Lower leg skin (tissue), 4 donors: ENCODE data around the gene KIF7. TPM values are rescaled to one million over a fixed set of nuclear protein-coding genes. Genes with fewer than 3 reads are reported as not detected.

Experiments
- DNase-seq, 2 donors: peaks; one replicate each; pipeline ENCODE4 v3.0.0-alpha.2; 2019; ENCODE audit warnings: low spot score in 2 of 2
- H3K4me3 ChIP-seq: fragments of 200-600 bp; sonication (generic); 2 replicates; pipeline ENCODE4 v1.5.1; 2017; ENCODE audit warnings: mild to moderate bottlenecking, low read depth; ENCODE audit not compliant: poor library complexity, severe bottlenecking
- POLR2A ChIP-seq, 2 donors: fragments of 450-650 bp; IDR thresholded peaks; one replicate each; pipeline ENCODE4 v1.6.1; 2016 to 2017; ENCODE audit warnings: antibody characterized with exemption in 2 of 2, mild to moderate bottlenecking in 1 of 2, moderate library complexity in 1 of 2
- WGBS, 2 donors: methylation state at CpG; one replicate each; pipeline ENCODE4 v1.1.5; 2018; 5-methylcytosine and 5-hydroxymethylcytosine counted together
- intact Hi-C: fragments of 100-400 bp; cut with DNase I; formaldehyde crosslinking; loops from one replicate; pipeline ENCODE4 v1.15.0; 2023; ENCODE audit warnings: low total_unique reads
- total RNA-seq, 4 donors: library from RNA; depleted of rRNA; stranded (reverse); fragments of >200 nt; gene quantifications; one replicate each; pipeline ENCODE4 v1.1.0, GENCODE V29; 2016
- TF ChIP-seq, protein P1 (sequence below), 3 donors: fragments of 450-650 bp; IDR thresholded peaks; one replicate each; pipeline ENCODE4 v1.5.1; 2016; ENCODE audit warnings: antibody characterized with exemption in 3 of 3, mild to moderate bottlenecking in 3 of 3, moderate library complexity in 2 of 3

KIF7 gene
- total RNA-seq, 4 donors from 2014 or later: 1.3 to 3.7 (median 1.9) TPM

DNA sequence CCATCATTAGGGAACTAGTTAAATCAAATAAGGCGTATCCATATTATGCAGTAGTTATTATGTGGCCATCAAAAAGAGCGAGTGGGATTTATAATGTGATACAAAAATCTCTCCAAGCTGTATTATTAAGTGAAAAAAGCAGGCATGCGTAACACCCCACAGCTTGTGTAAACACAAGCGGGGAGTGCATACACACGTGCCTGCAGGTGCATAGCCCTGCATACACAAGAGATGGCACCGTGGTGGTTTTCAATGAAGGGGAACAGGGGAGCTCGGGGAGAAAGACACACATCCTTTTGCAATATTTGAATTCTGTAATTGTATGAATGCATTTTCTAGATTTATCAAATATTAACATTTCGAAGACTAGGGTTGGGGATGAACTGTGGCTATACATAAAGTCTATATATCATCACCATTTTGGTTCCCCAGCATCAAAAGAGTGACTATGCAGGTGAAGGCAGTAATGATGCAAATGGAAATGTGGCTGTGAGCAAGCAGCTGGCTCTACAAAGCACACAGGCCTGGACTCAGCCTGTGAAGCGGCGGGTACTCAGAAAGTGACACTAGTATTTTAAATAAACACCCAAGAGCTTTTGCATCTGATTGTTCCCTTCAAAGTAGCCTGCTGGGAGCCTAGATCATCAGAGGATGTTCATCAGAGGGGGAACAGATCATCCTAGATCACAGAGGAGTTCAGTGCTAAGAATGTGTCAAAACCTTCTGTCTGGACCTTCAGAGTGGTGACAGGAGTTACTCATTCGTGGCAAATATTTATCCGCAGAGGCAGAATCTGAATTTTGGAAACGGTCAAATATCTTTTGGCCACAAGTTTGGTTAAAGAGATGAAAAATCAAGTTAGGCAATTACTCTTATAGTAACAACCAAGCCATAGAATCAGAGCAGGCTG, 9.4 kb upstream of the KIF7 start:
- TF ChIP-seq, protein P1, sequence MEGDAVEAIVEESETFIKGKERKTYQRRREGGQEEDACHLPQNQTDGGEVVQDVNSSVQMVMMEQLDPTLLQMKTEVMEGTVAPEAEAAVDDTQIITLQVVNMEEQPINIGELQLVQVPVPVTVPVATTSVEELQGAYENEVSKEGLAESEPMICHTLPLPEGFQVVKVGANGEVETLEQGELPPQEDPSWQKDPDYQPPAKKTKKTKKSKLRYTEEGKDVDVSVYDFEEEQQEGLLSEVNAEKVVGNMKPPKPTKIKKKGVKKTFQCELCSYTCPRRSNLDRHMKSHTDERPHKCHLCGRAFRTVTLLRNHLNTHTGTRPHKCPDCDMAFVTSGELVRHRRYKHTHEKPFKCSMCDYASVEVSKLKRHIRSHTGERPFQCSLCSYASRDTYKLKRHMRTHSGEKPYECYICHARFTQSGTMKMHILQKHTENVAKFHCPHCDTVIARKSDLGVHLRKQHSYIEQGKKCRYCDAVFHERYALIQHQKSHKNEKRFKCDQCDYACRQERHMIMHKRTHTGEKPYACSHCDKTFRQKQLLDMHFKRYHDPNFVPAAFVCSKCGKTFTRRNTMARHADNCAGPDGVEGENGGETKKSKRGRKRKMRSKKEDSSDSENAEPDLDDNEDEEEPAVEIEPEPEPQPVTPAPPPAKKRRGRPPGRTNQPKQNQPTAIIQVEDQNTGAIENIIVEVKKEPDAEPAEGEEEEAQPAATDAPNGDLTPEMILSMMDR (IDR thresholded peaks at IDR 0.05): no peak
- no peak for TF ChIP-seq POLR2A (IDR thresholded peaks at IDR 0.05)
- 85 to 88% methylated on average over 13 of the region's 13 CpGs for WGBS, 2 donors
- peak in 1 of 2 donors; percentile 54 for DNase-seq
- no peak overlapping the region for H3K4me3 ChIP-seq
- intact Hi-C loops: no loop called here

DNA sequence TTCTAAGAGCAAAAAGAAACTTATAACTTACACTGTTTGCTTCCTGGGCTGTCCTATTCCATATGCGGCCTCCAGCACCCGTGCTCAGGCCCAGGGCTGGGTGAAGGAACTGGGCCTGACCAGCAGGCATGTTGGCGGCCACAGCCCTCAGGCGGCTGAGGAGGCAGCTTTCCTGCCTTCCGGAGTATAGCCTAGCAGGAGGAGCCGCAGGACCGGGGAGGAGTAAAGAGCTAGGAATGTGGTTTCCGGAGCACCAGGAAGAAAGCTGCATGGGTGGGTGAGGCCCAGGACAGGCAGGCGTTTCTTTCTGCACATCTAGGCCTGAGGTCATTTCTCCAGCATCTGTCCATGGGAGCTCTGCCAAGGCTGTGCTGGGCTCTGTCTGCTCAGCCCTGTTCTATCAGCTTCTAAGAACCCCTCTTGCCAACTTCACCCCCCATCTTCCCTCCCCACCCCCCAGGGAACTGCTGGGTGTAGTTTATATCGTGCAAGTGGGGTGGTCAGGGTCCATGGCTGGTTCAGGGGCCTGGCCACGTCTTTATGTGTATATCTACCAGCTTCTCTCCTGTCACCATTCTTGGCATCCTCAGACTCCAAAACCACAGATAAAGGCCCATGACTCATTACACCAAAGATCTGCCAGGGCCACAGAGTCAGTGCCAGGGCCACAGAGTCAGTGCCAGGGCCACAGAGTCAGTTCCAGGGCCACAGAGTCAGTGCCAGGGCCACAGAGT, 7.8 kb upstream of the KIF7 start:
- 16 to 43% methylated on average over 11 of the region's 11 CpGs for WGBS, 2 donors
- intact Hi-C loops: no loop called here
- TF ChIP-seq, protein P1 (IDR thresholded peaks at IDR 0.05): no peak
- TF ChIP-seq POLR2A (IDR thresholded peaks at IDR 0.05): no peak
- H3K4me3 ChIP-seq: no peak overlapping the region
- DNase-seq: peak; percentile 53 to 90

DNA sequence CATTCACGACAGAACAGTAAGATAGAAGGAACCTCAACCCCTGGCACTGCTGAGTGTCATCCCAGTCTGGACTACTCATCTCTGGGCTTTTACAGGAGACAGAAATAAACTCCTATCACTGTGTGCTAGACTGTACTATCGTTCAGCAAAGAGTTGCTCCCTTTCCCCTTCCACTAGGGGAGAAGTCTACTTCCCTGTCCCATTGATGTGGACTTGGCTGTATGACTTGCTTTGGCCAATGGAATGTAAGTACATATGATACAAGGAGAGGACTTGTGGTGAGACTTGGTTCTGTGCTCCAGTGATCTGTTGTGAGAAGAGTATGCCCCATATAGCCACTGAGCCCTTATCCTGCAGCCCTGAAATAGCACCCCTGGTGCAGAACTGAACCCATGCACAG, 5.3 kb upstream of the KIF7 start:
- H3K4me3 ChIP-seq: no peak overlapping the region
- 83 to 96% methylated on average over 2 of the region's 2 CpGs for WGBS, 2 donors
- intact Hi-C loops: no loop called here
- TF ChIP-seq, protein P1 (IDR thresholded peaks at IDR 0.05): no peak
- no peak for TF ChIP-seq POLR2A (IDR thresholded peaks at IDR 0.05)
- no peak for DNase-seq

DNA sequence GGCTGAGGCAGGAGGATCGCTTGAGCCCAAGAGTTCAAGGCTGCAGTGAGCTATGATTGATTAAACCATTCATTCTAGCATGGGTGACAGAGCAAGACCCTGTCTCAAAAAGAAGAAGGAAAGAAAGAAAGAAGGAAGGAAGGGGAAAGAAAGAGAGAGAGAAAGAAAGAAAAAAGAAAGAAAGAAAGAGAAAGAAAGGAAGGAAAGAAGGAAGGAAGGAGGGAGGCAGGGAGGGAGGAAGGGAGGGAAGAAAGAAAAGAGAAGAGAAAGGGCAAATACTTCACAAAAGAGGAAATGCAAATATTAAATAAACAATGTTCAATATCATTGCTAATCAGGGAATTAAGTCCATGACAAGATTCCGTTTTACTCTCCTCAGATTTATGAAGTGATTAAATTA, 4.0 kb upstream of the KIF7 start:
- intact Hi-C loops: no loop called here
- 89 to 95% methylated on average over 2 of the region's 2 CpGs for WGBS, 2 donors
- no peak for DNase-seq
- TF ChIP-seq POLR2A (IDR thresholded peaks at IDR 0.05): no peak
- TF ChIP-seq, protein P1 (IDR thresholded peaks at IDR 0.05): no peak
- H3K4me3 ChIP-seq: no peak overlapping the region

DNA sequence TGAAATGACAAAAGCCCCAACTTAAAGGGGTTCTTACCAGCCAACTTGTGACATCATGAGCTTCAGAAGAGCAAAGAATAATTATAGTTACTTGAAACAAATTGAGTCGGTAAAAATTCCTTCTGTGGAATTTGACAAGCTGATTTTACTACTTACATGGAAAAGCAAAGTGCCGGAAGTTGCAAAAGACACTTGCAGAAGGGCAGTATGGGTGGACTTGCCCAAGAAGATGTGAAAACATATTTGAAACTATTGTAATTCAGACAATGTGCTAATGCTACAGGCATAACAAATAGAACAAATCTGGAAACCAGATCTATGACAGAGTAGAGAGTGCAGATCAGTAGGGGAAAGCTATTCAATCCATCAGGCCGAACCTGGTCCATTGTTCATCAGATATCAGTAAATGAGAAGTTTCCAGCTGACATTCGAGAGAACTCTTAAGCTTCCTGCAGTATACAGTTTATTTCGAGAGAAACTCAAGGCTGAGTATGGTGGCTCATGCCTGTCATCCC, 2.5 kb upstream of the KIF7 start:
- H3K4me3 ChIP-seq: no peak overlapping the region
- DNase-seq: no peak
- intact Hi-C loops: no loop called here
- TF ChIP-seq, protein P1 (IDR thresholded peaks at IDR 0.05): no peak
- no peak for TF ChIP-seq POLR2A (IDR thresholded peaks at IDR 0.05)
- 79 to 84% methylated on average over 5 of the region's 5 CpGs for WGBS, 2 donors
